NCI-H2196 treated with DMSO at 0.1 percent for 48 hours (cell line): Measurements from ENCODE around the gene TLN1.

Experiments
- DNase-seq: peaks from one replicate; lab custom pipeline; 2025; ENCODE audit not compliant: unreplicated experiment; lab: John Stamatoyannopoulos, UW

TLN1 gene

DNA sequence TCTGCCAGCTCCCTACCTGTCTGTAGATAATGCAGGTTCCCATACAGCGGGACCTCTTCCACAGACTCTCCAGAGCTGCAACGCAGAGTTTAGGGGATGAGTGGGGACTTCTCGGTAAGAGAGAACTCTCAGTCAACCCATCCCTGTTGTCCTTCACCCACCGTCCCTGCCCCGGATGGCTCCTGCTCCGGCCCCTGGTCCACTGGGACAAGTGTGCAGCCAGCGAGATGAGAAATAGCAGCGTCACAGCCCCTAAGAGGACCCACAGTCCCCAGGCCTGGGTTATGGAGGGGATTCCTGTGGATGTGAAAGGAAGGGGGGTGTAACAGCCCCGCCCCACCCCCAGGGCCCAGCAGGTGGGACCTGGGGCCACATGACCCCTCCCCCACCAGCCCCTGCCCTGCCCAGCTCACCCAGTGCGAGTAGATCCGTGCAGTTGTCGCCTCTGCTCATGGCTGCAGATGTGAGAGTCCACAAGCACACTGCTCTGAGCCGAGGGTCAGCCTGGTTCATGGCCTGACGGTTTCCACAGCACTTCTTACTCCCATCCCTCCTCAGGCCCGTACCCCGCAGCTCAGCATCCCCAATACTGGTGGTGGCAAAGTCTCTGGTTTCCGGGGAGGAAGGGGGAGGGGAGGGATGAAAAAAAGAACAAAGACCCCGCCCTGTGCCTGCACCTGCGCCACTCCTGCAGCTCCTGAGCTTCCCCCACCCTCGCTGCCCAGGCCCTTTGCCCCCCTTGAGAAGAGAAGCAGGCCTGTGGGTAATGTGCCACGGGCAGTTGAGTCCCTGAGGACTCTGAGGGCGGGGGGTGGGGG, 81.4 kb downstream of the TLN1 start, which contains the start of gene SIT1:
Gene SIT1, minus strand, starts transcription at position 591 of the 818 bp plus-strand sequence. Its CDS starts 78 bp downstream, at position 513.
- no peak for DNase-seq

DNA sequence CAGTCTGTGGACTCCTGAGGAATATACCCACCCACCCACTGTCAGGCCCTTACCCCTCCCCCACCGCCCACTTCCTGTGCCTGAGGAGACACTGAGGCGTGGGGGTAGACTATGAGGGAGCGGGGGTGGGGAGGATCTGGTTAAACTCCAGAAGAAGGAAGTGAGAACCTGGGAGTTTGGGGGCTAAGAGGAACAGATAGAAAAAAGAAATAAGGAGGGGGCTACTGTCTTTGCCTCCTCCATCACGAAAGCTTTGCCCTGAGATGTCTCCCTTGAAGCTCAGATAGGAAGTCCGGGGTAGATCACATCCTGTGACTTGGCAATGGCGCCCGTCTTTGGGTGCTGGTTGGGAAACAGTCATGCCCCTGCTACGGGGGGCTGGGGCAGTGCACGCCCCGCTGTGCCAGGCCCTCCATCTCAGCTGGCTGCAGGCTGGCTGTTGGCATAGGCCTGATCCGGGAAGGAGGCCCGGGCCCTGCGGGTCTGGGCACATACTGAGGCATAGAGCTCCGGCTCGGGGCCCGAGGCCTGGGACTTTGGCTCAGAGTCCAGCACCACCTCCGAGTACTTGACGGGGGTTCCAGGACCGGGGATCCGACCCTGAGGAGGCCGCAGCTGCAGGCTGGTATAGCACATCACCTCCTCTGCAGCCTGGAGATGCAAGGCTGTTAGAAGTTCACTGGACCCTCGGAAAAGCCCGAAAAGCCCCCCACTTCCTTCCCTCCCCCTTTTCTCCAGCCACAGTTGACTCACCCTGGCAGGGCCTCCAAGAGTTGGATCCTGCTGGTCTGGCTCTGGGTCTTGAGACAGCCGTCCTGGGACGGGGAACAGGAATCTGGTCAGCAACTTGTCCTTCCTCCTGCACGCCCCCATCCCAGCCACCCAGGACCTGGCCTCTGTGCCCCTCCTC, 82.3 kb downstream of the TLN1 start:
- no peak for DNase-seq
